HEK293 (cell line): ENCODE data around the gene FOXRED2.

Experiments
- CTCF ChIA-PET: fragments of 350-600 bp; formaldehyde crosslinking; extraction: SDS; loops from one replicate; lab custom pipeline; 2021; ENCODE audit warnings: antibody characterized with exemption; lab: Yijun Ruan, JAX
- POLR2A ChIA-PET: fragments of 300-600 bp; formaldehyde crosslinking; extraction: SDS; loops from one replicate; lab custom pipeline; 2020; ENCODE audit warnings: antibody characterized with exemption, inconsistent platforms; lab: Yijun Ruan, JAX
- H3K27ac ChIP-seq: fragments of 200-500 bp; sonication (Bioruptor generic); 2 replicates; pipeline ENCODE4 v1.5.1; 2014; ENCODE audit warnings: low read depth, low read length, control low read depth, inconsistent platforms; ENCODE audit errors: extremely low read depth
- H3K36me3 ChIP-seq, 2 experiments: fragments of 200-500 bp in 1 of 2; sonication (Bioruptor generic) in 1 of 2; 1 replicate in 1 of 2; 2 replicates in 1 of 2; pipeline ENCODE4 v1.5.1; 2014 to 2017; ENCODE audit warnings: inconsistent platforms in 2 of 2, low read length in 2 of 2; ENCODE audit not compliant: control insufficient read depth in 2 of 2, insufficient read depth in 1 of 2
- H3K4me1 ChIP-seq: fragments of 200-500 bp; sonication (Bioruptor generic); 2 replicates; pipeline ENCODE4 v1.5.1; 2014; ENCODE audit warnings: mild to moderate bottlenecking, low read length, inconsistent platforms; ENCODE audit not compliant: control insufficient read depth, insufficient read depth
- H3K4me3 ChIP-seq: 2 replicates; pipeline ENCODE4 v1.5.1; 2011; ENCODE audit warnings: low read depth, mild to moderate bottlenecking, control low read depth, low read length, moderate library complexity
- H3K9me3 ChIP-seq: fragments of 200-500 bp; sonication (Bioruptor generic); 2 replicates; pipeline ENCODE4 v1.5.1; 2014; ENCODE audit warnings: low read depth, low read length, inconsistent platforms; ENCODE audit not compliant: control insufficient read depth, insufficient read depth
- CTCF ChIP-seq: fragments of 450-650 bp; formaldehyde crosslinking; IDR thresholded peaks from 2 replicates; pipeline ENCODE4 v1.5.1; 2016; ENCODE audit warnings: missing biosample characterization, missing genetic modification characterization
- HIC1 ChIP-seq: fragments of 450-650 bp; formaldehyde crosslinking; IDR thresholded peaks from 2 replicates; pipeline ENCODE4 v1.5.1; 2016; ENCODE audit warnings: missing biosample characterization, missing genetic modification characterization
- ZBTB8A ChIP-seq: fragments of 450-650 bp; formaldehyde crosslinking; IDR thresholded peaks from 2 replicates; pipeline ENCODE4 v1.5.1; 2016; ENCODE audit warnings: missing biosample characterization, missing genetic modification characterization
- ZFHX2 ChIP-seq: fragments of 450-650 bp; formaldehyde crosslinking; conservative IDR thresholded peaks from 2 replicates; pipeline ENCODE4 v1.5.1; 2016; ENCODE audit warnings: missing biosample characterization, missing genetic modification characterization
- ZNF140 ChIP-seq: fragments of 450-650 bp; formaldehyde crosslinking; IDR thresholded peaks from 2 replicates; pipeline ENCODE4 v1.5.1; 2016; ENCODE audit warnings: missing biosample characterization, missing genetic modification characterization
- ZNF155 ChIP-seq: fragments of 450-650 bp; formaldehyde crosslinking; IDR thresholded peaks from 2 replicates; pipeline ENCODE4 v1.5.1; 2016; ENCODE audit warnings: missing biosample characterization, missing genetic modification characterization
- ZNF26 ChIP-seq: fragments of 450-650 bp; formaldehyde crosslinking; IDR thresholded peaks from 2 replicates; pipeline ENCODE4 v1.5.1; 2016; ENCODE audit warnings: missing biosample characterization, missing genetic modification characterization
- ZNF302 ChIP-seq: fragments of 450-650 bp; formaldehyde crosslinking; IDR thresholded peaks from 2 replicates; pipeline ENCODE4 v1.5.1; 2016; ENCODE audit warnings: missing biosample characterization, missing genetic modification characterization, low read depth
- ZNF426 ChIP-seq: fragments of 450-650 bp; formaldehyde crosslinking; IDR thresholded peaks from 2 replicates; pipeline ENCODE4 v1.5.1; 2017; ENCODE audit warnings: missing biosample characterization, missing genetic modification characterization, mild to moderate bottlenecking, inconsistent platforms, moderate library complexity
- ZNF48 ChIP-seq: fragments of 450-650 bp; formaldehyde crosslinking; IDR thresholded peaks from 2 replicates; pipeline ENCODE4 v1.5.1; 2016; ENCODE audit warnings: missing biosample characterization, missing genetic modification characterization
- ZNF518A ChIP-seq: fragments of 450-650 bp; formaldehyde crosslinking; conservative IDR thresholded peaks from 2 replicates; pipeline ENCODE4 v1.5.1; 2016; ENCODE audit warnings: low read depth, missing biosample characterization, missing genetic modification characterization
- ZNF785 ChIP-seq: fragments of 450-650 bp; formaldehyde crosslinking; IDR thresholded peaks from 2 replicates; pipeline ENCODE4 v1.5.1; 2016; ENCODE audit warnings: missing biosample characterization, missing genetic modification characterization

Gene FOXRED2

GRCh38 chr22:36470162-36470993, 36.5 kb downstream of the FOXRED2 start (continued):
- no peak for TF ChIP-seq ZNF785 (tag by site-specific recombination)
- no peak for TF ChIP-seq ZNF140 (tag by site-specific recombination)
- TF ChIP-seq ZFHX2 (tag by site-specific recombination), result 0 out of 2 replicates have a peak, but pooled peaks have one; percentile 16
- no peak for TF ChIP-seq ZNF426 (tag by site-specific recombination)
- peak; percentile 64 for TF ChIP-seq ZBTB8A (tag by site-specific recombination)
- TF ChIP-seq ZNF302, result no peak
- no peak for TF ChIP-seq ZNF518A (tag by site-specific recombination)
- peak; percentile 87 for TF ChIP-seq CTCF (tag by site-specific recombination)
- no peak for TF ChIP-seq ZNF26 (tag by site-specific recombination)
- no peak for TF ChIP-seq ZNF155 (tag by site-specific recombination)

- no peak overlapping the region for H3K4me3 ChIP-seq
- H3K9me3 ChIP-seq, result no peaks in the 10 kb centered on the region
- ChIA-PET POLR2A (interaction anchor here (0.5 to 2.2 kb wide), 9 partner anchors 37 to 141 kb away, joined by 3 to 15 read pairs (median 4); partner anchors contain the start of gene MYH9), CTCF (interaction anchor here (0.6 to 7.3 kb wide), 17 partner anchors 11 to 1116 kb away, joined by 3 to 132 read pairs (median 5); no protein-coding TSS in a partner anchor)
- H3K36me3 ChIP-seq, result peaks cover 17 to 69% of the 10 kb centered on the region in 2 experiments; a peak in 2 of 3 replicates
- H3K4me1 ChIP-seq, result peaks cover 18% of the 10 kb centered on the region
- no peak overlapping the region for H3K27ac ChIP-seq
- TF ChIP-seq ZNF48 (tag by site-specific recombination) (no peak), HIC1 (tag by site-specific recombination) (0 out of 2 replicates have a peak, but pooled peaks have one; percentile 5)
Measured at GRCh38 chr22:36469094-36469710, 37.6 kb downstream of the FOXRED2 start.
